HepG2 (cell line): ENCODE measurements around the gene STX10. TPM values are rescaled to one million over a fixed set of nuclear protein-coding genes. Genes with fewer than 3 reads are reported as not detected.
A peak's percentile ranks its signal among the peaks of the same experiment; 100 is the strongest.

Experiments
- CBX2 ChIP-seq, 2 experiments: fragments of 200-600 bp in 1 of 2; sonication (generic); formaldehyde crosslinking in 1 of 2; IDR thresholded peaks; 2 replicates each; pipeline versions ENCODE4 v1.7.0 to v1.8.1; 2018 to 2022; ENCODE audit warnings: low read depth in 2 of 2, low read length in 1 of 2, mild to moderate bottlenecking in 1 of 2, missing genetic modification reagents in 1 of 2
- DPF2 ChIP-seq: sonication (generic); formaldehyde crosslinking; IDR thresholded peaks from 2 replicates; pipeline ENCODE4 v1.4.0; 2020; ENCODE audit warnings: mild to moderate bottlenecking, low read depth, missing genetic modification reagents, borderline replicate concordance
- FOXK1 ChIP-seq: sonication (generic); formaldehyde crosslinking; IDR thresholded peaks from 2 replicates; pipeline ENCODE4 v1.4.0; 2020; ENCODE audit warnings: low read depth, missing genetic modification reagents, borderline replicate concordance
- KLF9 ChIP-seq: IDR thresholded peaks from 2 replicates; pipeline ENCODE4 v1.6.1; 2016; ENCODE audit warnings: low read depth
- MAF1 ChIP-seq: sonication (generic); formaldehyde crosslinking; IDR thresholded peaks from 2 replicates; pipeline ENCODE4 v1.5.0; 2020; ENCODE audit warnings: missing genetic modification reagents, borderline replicate concordance
- MAFK ChIP-seq, 2 experiments: IDR thresholded peaks in 1 of 2; conservative IDR thresholded peaks in 1 of 2; 2 replicates each; pipeline ENCODE4 v1.6.1; 2011; ENCODE audit warnings: improper control_type of control experiment in 2 of 2, low read length in 2 of 2
- NCOR1 ChIP-seq: fragments of 200-600 bp; sonication (generic); IDR thresholded peaks from 2 replicates; pipeline ENCODE4 v1.7.0; 2017; ENCODE audit warnings: antibody characterized with exemption, low read length, borderline replicate concordance
- NFKBIZ ChIP-seq: IDR thresholded peaks from 2 replicates; pipeline ENCODE4 v1.6.1; 2018; ENCODE audit warnings: missing genetic modification reagents, missing compliant biosample characterization
- POGZ ChIP-seq: sonication (generic); formaldehyde crosslinking; IDR thresholded peaks from 2 replicates; pipeline ENCODE4 v1.4.0; 2020; ENCODE audit warnings: mild to moderate bottlenecking, missing genetic modification reagents
- TCF7L2 ChIP-seq: IDR thresholded peaks from 2 replicates; pipeline ENCODE4 v1.6.1; 2011; ENCODE audit warnings: mild to moderate bottlenecking, low read depth, low read length, moderate library complexity
- TGIF2 ChIP-seq: IDR thresholded peaks from 2 replicates; pipeline ENCODE4 v1.6.1; 2016; ENCODE audit warnings: control low read depth, missing compliant biosample characterization
- ZBTB20 ChIP-seq: sonication (generic); formaldehyde crosslinking; IDR thresholded peaks from 2 replicates; pipeline ENCODE4 v1.8.1; 2023; ENCODE audit warnings: missing genetic modification reagents, low read depth, mild to moderate bottlenecking, borderline replicate concordance
- ZKSCAN5 ChIP-seq: sonication (generic); formaldehyde crosslinking; IDR thresholded peaks from 2 replicates; pipeline ENCODE4 v1.5.1; 2020; ENCODE audit warnings: mild to moderate bottlenecking, missing genetic modification reagents
- ZMYM3 ChIP-seq: sonication (generic); formaldehyde crosslinking; IDR thresholded peaks from 2 replicates; pipeline ENCODE4 v1.5.1; 2020; ENCODE audit warnings: mild to moderate bottlenecking, missing genetic modification reagents
- ZNF253 ChIP-seq: sonication (generic); formaldehyde crosslinking; IDR thresholded peaks from 2 replicates; pipeline ENCODE4 v1.8.0; 2022; ENCODE audit warnings: mild to moderate bottlenecking, missing genetic modification reagents, borderline replicate concordance
- ZNF468 ChIP-seq: sonication (generic); formaldehyde crosslinking; IDR thresholded peaks from 2 replicates; pipeline ENCODE4 v1.8.0; 2022; ENCODE audit warnings: mild to moderate bottlenecking, moderate library complexity, missing genetic modification reagents
- ZNF501 ChIP-seq: sonication (generic); formaldehyde crosslinking; IDR thresholded peaks from 2 replicates; pipeline ENCODE4 v1.5.1; 2020; ENCODE audit warnings: mild to moderate bottlenecking, moderate library complexity, missing genetic modification reagents
- ZNF678 ChIP-seq: sonication (generic); formaldehyde crosslinking; IDR thresholded peaks from 2 replicates; pipeline ENCODE4 v1.4.0; 2020; ENCODE audit warnings: mild to moderate bottlenecking, missing genetic modification reagents
- ZNF747 ChIP-seq: sonication (generic); formaldehyde crosslinking; IDR thresholded peaks from 2 replicates; pipeline ENCODE4 v1.8.1; 2023; ENCODE audit warnings: missing genetic modification reagents, mild to moderate bottlenecking, borderline replicate concordance
- ZNF749 ChIP-seq: sonication (generic); formaldehyde crosslinking; IDR thresholded peaks from 2 replicates; pipeline ENCODE4 v1.8.0; 2022; ENCODE audit warnings: mild to moderate bottlenecking, missing genetic modification reagents, moderate library complexity, borderline replicate concordance
- ZSCAN9 ChIP-seq: IDR thresholded peaks from 2 replicates; pipeline ENCODE4 v1.6.1; 2016; ENCODE audit warnings: borderline replicate concordance
- polyA plus RNA-seq, 8 experiments: library from polyadenylated mRNA; depleted of rRNA in 3 of 8; stranded (reverse) in 7 of 8; unstranded in 1 of 8; fragments of >200 nt; fragmentation: Illumina TruSeq in 4 of 8; extraction: Trizol in 4 of 8; gene quantifications; 2 replicates each; pipeline versions ENCODE4 v1.2.1 to v1.2.3, GENCODE V29; 2011 to 2016; ENCODE audit warnings: low read depth in 4 of 8, missing spikeins in 1 of 8, mixed read lengths in 1 of 8; ENCODE audit not compliant: insufficient read depth in 1 of 8
- total RNA-seq, 5 experiments: library from RNA; depleted of rRNA; stranded (reverse); fragments of >200 nt; fragmentation: Illumina TruSeq; extraction: Trizol; gene quantifications; 2 replicates each; pipeline ENCODE4 v1.2.3, GENCODE V29; 2016; ENCODE audit warnings: low read depth in 1 of 5
- TF ChIP-seq, protein P1 (sequence below): conservative IDR thresholded peaks from 2 replicates; pipeline ENCODE4 v1.6.1; 2018; ENCODE audit warnings: missing genetic modification reagents
- TF ChIP-seq, protein P2 (sequence below): sonication (generic); formaldehyde crosslinking; IDR thresholded peaks from 2 replicates; pipeline ENCODE4 v1.5.0; 2020; ENCODE audit warnings: missing genetic modification reagents
- TF ChIP-seq, protein P3 (sequence below): sonication (generic); formaldehyde crosslinking; IDR thresholded peaks from 2 replicates; pipeline ENCODE4 v1.8.1; 2023; ENCODE audit warnings: mild to moderate bottlenecking, inconsistent platforms, moderate library complexity, missing genetic modification reagents, borderline replicate concordance

Gene STX10
- total and polyA plus RNA-seq, 2 of the 13 experiments (the other 11 are each of a cell fraction or from before 2014, with no cell fraction given): 47.9 to 66.4 TPM

DNA sequence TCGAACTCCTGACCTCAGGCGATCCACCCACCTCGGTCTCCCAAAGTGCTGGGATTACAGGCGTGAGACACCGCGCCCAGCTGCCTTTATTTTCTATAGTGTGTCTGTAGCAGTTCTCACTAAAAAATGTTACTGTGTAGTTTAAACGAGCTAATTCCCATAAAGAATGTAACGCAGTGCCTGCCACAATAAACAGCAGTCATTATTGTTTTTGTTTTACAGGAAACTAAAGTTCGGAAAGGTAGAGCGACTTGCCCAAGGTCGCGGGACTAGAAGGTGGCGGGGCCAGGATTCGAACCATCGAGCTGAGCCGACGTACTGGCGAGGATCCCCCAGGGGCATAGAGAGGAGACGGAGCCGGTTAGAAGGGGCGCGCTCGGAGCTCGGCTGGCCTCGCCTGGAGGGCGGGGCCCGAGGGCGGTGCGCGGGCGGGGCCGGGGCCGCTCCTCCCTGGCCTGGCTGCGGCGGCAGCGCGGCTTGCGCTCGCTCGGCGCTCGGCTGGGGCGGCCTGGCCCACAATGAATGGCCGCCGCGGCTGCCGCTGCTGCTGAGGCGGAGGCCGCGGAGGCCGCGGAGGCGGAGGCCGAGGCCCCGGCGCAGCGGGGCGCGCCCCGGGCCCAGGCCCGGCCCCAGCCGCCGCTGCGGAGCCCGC, 32.3 kb downstream of the STX10 start, which contains the start of gene NACC1 (continued):
- TF ChIP-seq CBX2 (IDR thresholded peaks at IDR 0.05; ENCODE audit: low read depth, low read length): no peak
- TF ChIP-seq CBX2 (CRISPR knock-in tag; IDR thresholded peaks at IDR 0.05; ENCODE audit: low read depth): no peak
- TF ChIP-seq NFKBIZ (CRISPR knock-in tag): no peak
- no peak for TF ChIP-seq TCF7L2
- no peak for TF ChIP-seq ZNF747
- TF ChIP-seq ZBTB20: no peak
- no peak for TF ChIP-seq MAF1
- TF ChIP-seq ZNF678: no peak
- TF ChIP-seq ZMYM3: peak; percentile 91; the same call in 1 of the 2 replicates
- no peak; the same call in 1 of the 2 replicates for TF ChIP-seq FOXK1 (CRISPR knock-in tag)
- TF ChIP-seq DPF2 (CRISPR knock-in tag): no peak
- no peak for TF ChIP-seq ZSCAN9
- no peak for TF ChIP-seq MAFK (conservative IDR thresholded peaks at IDR 0.05 in 1 of 2, IDR thresholded peaks at IDR 0.05 in 1 of 2; ENCODE audit: low read length in 2 of 2)
- no peak for TF ChIP-seq ZNF253 (CRISPR knock-in tag)
- TF ChIP-seq, protein P1, sequence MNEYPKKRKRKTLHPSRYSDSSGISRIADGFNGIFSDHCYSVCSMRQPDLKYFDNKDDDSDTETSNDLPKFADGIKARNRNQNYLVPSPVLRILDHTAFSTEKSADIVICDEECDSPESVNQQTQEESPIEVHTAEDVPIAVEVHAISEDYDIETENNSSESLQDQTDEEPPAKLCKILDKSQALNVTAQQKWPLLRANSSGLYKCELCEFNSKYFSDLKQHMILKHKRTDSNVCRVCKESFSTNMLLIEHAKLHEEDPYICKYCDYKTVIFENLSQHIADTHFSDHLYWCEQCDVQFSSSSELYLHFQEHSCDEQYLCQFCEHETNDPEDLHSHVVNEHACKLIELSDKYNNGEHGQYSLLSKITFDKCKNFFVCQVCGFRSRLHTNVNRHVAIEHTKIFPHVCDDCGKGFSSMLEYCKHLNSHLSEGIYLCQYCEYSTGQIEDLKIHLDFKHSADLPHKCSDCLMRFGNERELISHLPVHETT: no peak
- 0 out of 2 replicates have a peak, but pooled peaks have one; percentile 13 for TF ChIP-seq TGIF2 (CRISPR knock-in tag)
- TF ChIP-seq, protein P2, sequence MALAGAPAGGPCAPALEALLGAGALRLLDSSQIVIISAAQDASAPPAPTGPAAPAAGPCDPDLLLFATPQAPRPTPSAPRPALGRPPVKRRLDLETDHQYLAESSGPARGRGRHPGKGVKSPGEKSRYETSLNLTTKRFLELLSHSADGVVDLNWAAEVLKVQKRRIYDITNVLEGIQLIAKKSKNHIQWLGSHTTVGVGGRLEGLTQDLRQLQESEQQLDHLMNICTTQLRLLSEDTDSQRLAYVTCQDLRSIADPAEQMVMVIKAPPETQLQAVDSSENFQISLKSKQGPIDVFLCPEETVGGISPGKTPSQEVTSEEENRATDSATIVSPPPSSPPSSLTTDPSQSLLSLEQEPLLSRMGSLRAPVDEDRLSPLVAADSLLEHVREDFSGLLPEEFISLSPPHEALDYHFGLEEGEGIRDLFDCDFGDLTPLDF (CRISPR knock-in tag): no peak
- no peak for TF ChIP-seq NCOR1
- TF ChIP-seq ZNF468 (CRISPR knock-in tag): no peak
- no peak for TF ChIP-seq ZKSCAN5
- no peak for TF ChIP-seq ZNF749 (CRISPR knock-in tag)
- TF ChIP-seq ZNF501 (CRISPR knock-in tag): no peak
- TF ChIP-seq KLF9 (CRISPR knock-in tag): no peak
- TF ChIP-seq, protein P3, sequence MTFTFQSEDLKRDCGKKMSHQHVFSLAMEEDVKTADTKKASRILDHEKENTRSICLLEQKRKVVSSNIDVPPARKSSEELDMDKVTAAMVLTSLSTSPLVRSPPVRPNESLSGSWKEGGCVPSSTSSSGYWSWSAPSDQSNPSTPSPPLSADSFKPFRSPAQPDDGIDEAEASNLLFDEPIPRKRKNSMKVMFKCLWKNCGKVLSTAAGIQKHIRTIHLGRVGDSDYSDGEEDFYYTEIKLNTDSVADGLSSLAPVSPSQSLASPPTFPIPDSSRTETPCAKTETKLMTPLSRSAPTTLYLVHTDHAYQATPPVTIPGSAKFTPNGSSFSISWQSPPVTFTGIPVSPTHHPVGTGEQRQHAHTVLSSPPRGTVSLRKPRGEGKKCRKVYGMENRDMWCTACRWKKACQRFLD (CRISPR knock-in tag): no peak
- TF ChIP-seq POGZ (CRISPR knock-in tag): no peak
